Mammary epithelial cell (primary cell): ENCODE data around the gene CCNL2.

ENCODE experiments used
- EZH2 ChIP-seq: IDR thresholded peaks from 2 replicates; pipeline ENCODE4 v1.6.1; 2012; ENCODE audit warnings: low read length, inconsistent platforms, borderline replicate concordance
- TF ChIP-seq, protein P1 (sequence below), 2 donors: IDR thresholded peaks in 1 of 2; conservative IDR thresholded peaks in 1 of 2; 2 replicates each; pipeline ENCODE4 v1.5.1; 2011 to 2012; ENCODE audit warnings: inconsistent platforms in 2 of 2, low read length in 2 of 2, mild to moderate bottlenecking in 2 of 2, control low read depth in 1 of 2, low read depth in 1 of 2; ENCODE audit not compliant: insufficient read depth in 1 of 2; ENCODE audit errors: extremely low read depth in 1 of 2

DNA sequence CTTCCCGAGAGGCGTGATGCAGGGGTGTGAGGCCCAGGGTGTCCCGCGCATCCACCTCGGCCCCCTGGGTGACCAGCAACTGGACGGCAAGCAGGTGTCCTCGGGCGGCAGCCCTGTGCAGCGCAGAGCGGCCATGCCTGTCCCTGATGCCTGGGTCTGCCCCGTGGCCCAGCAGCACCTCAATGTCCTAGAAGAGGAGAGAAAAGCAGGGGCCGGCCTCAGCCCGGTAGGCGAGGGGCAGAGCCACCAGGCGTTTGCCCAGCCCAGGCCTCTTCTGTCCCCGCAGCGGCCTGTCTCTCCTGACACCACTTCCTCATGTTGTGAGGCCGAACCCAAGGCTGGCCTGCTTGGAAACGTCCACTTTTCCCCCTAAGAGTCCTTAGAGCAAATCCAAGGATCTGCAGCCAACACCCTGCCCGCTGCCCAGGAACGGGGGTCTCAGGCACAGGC is 20.3 kb upstream of the CCNL2 start:
- TF ChIP-seq, protein P1, sequence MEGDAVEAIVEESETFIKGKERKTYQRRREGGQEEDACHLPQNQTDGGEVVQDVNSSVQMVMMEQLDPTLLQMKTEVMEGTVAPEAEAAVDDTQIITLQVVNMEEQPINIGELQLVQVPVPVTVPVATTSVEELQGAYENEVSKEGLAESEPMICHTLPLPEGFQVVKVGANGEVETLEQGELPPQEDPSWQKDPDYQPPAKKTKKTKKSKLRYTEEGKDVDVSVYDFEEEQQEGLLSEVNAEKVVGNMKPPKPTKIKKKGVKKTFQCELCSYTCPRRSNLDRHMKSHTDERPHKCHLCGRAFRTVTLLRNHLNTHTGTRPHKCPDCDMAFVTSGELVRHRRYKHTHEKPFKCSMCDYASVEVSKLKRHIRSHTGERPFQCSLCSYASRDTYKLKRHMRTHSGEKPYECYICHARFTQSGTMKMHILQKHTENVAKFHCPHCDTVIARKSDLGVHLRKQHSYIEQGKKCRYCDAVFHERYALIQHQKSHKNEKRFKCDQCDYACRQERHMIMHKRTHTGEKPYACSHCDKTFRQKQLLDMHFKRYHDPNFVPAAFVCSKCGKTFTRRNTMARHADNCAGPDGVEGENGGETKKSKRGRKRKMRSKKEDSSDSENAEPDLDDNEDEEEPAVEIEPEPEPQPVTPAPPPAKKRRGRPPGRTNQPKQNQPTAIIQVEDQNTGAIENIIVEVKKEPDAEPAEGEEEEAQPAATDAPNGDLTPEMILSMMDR (conservative IDR thresholded peaks at IDR 0.05 in 1 of 2, IDR thresholded peaks at IDR 0.05 in 1 of 2; ENCODE audit: extremely low read depth in 1 of 2, insufficient read depth in 1 of 2, low read depth in 1 of 2, low read length in 2 of 2): no peak
- TF ChIP-seq EZH2: no peak
